MM.1S (cell line): ENCODE results near the gene HIVEP2.

Source experiments
- DNase-seq: peaks from one replicate; pipeline ENCODE4 v3.0.0-alpha.2; 2015
- H2AFZ ChIP-seq: fragments of 300-600 bp; sonication (generic); 2 replicates; pipeline ENCODE4 v1.6.0; 2016; ENCODE audit warnings: antibody characterized with exemption, low read length
- H3F3A ChIP-seq: fragments of 300-600 bp; sonication (generic); 2 replicates; pipeline ENCODE4 v1.6.1; 2016; ENCODE audit warnings: mild to moderate bottlenecking, antibody characterized with exemption, low read length, moderate library complexity, mixed read lengths; ENCODE audit not compliant: insufficient read depth
- H3K27ac ChIP-seq: fragments of 300-600 bp; sonication (generic); 2 replicates; pipeline ENCODE4 v1.5.1; 2016; ENCODE audit warnings: mild to moderate bottlenecking, low read length
- H3K27me3 ChIP-seq: fragments of 300-600 bp; sonication (generic); replicated peaks from 2 replicates; pipeline ENCODE4 v1.6.0; 2016; ENCODE audit warnings: low read length; ENCODE audit not compliant: insufficient read depth
- H3K36me3 ChIP-seq: fragments of 300-600 bp; sonication (generic); replicated peaks from 2 replicates; pipeline ENCODE4 v1.6.1; 2016; ENCODE audit warnings: mild to moderate bottlenecking, low read length, mixed read lengths; ENCODE audit not compliant: insufficient read depth
- H3K4me1 ChIP-seq: fragments of 300-600 bp; sonication (generic); 2 replicates; pipeline ENCODE4 v1.6.1; 2016; ENCODE audit warnings: low read length, mixed read lengths
- H3K4me2 ChIP-seq: fragments of 300-600 bp; sonication (generic); 2 replicates; pipeline ENCODE4 v1.6.0; 2016; ENCODE audit warnings: low read depth, low read length
- H3K4me3 ChIP-seq: fragments of 300-600 bp; sonication (generic); 2 replicates; pipeline ENCODE4 v1.5.1; 2016; ENCODE audit warnings: low read length, mixed read lengths
- H3K79me2 ChIP-seq: fragments of 300-600 bp; sonication (generic); 2 replicates; pipeline ENCODE4 v1.6.1; 2016; ENCODE audit warnings: mixed run types, low read length, mixed read lengths
- H3K9ac ChIP-seq: fragments of 300-600 bp; sonication (generic); 2 replicates; pipeline ENCODE4 v1.6.1; 2016; ENCODE audit warnings: low read length, mixed read lengths
- H3K9me2 ChIP-seq: fragments of 300-600 bp; sonication (generic); replicated peaks from 2 replicates; pipeline ENCODE4 v1.6.1; 2016; ENCODE audit warnings: mild to moderate bottlenecking, low read length, mixed read lengths; ENCODE audit not compliant: insufficient read depth
- H3K9me3 ChIP-seq: fragments of 300-600 bp; sonication (generic); replicated peaks from 2 replicates; pipeline ENCODE4 v1.6.1; 2016; ENCODE audit warnings: mild to moderate bottlenecking, low read length, mixed read lengths; ENCODE audit not compliant: insufficient read depth
- H4K20me1 ChIP-seq: fragments of 300-600 bp; sonication (generic); 2 replicates; pipeline ENCODE4 v1.6.1; 2016; ENCODE audit warnings: mild to moderate bottlenecking, low read length, moderate library complexity, mixed read lengths; ENCODE audit not compliant: insufficient read depth
- CTCF ChIP-seq: fragments of 300-600 bp; sonication (generic); IDR thresholded peaks from 2 replicates; pipeline ENCODE4 v1.5.1; 2016; ENCODE audit warnings: antibody characterized with exemption, low read length, mixed read lengths
- EZH2 ChIP-seq: fragments of 300-600 bp; sonication (generic); optimal IDR thresholded peaks from 2 replicates; pipeline ENCODE3; 2017; ENCODE audit warnings: low read depth, mild to moderate bottlenecking, antibody characterized with exemption, low read length, mixed read lengths
- EZH2phosphoT487 ChIP-seq: fragments of 300-600 bp; sonication (generic); IDR thresholded peaks from 2 replicates; pipeline ENCODE4 v1.6.1; 2018; ENCODE audit warnings: antibody characterized with exemption, low read length

Gene HIVEP2

GRCh38 chr6:142902636-142903053 is 42.3 kb downstream of the HIVEP2 start:
- Histone ChIP-seq H3K79me2 (no peaks in the 10 kb centered on the region), H3K9me2 (no peaks in the 10 kb centered on the region), H3K27me3 (no peaks in the 10 kb centered on the region), H3K36me3 (no peaks in the 10 kb centered on the region), H3F3A (no peaks in the 10 kb centered on the region; the same call in 1 of the 2 replicates), H3K4me2 (no peak overlapping the region), H3K4me1 (no peaks in the 10 kb centered on the region), H3K9ac (no peak overlapping the region), H4K20me1 (no peaks in the 10 kb centered on the region), H3K27ac (no peak overlapping the region), H3K9me3 (no peaks in the 10 kb centered on the region), H2AFZ (no peak overlapping the region), H3K4me3 (no peak overlapping the region)
- DNase-seq: no peak
- no peak for TF ChIP-seq EZH2phosphoT487
- TF ChIP-seq CTCF: no peak
- no peak for TF ChIP-seq EZH2

- no peak overlapping the region for H3K27ac ChIP-seq
- no peaks in the 10 kb centered on the region for H3K79me2 ChIP-seq
- H3K36me3 ChIP-seq: no peaks in the 10 kb centered on the region
- no peak overlapping the region for H2AFZ ChIP-seq
- no peaks in the 10 kb centered on the region for H3K9me3 ChIP-seq
- H4K20me1 ChIP-seq: no peaks in the 10 kb centered on the region
- TF ChIP-seq EZH2phosphoT487: no peak
- TF ChIP-seq CTCF: no peak
- no peak for TF ChIP-seq EZH2
- H3K27me3 ChIP-seq: no peaks in the 10 kb centered on the region
- no peak for DNase-seq
- H3K9me2 ChIP-seq: no peaks in the 10 kb centered on the region
- H3K4me2 ChIP-seq: no peak overlapping the region
- no peaks in the 10 kb centered on the region for H3F3A ChIP-seq
- H3K9ac ChIP-seq: no peak overlapping the region
- no peak overlapping the region for H3K4me3 ChIP-seq
- H3K4me1 ChIP-seq: no peaks in the 10 kb centered on the region
Measured at GRCh38 chr6:142901611-142902010, 43.4 kb downstream of the HIVEP2 start.

- H3K4me3 ChIP-seq: no peak overlapping the region
- no peak for DNase-seq
- no peak overlapping the region for H2AFZ ChIP-seq
- H3K4me1 ChIP-seq: no peaks in the 10 kb centered on the region
- H3K79me2 ChIP-seq: no peaks in the 10 kb centered on the region
- no peaks in the 10 kb centered on the region for H3K9me2 ChIP-seq
- H3K27ac ChIP-seq: no peak overlapping the region
- H3F3A ChIP-seq: no peaks in the 10 kb centered on the region
- no peaks in the 10 kb centered on the region for H3K27me3 ChIP-seq
- TF ChIP-seq CTCF (no peak), EZH2phosphoT487 (no peak), EZH2 (no peak)
- H3K4me2 ChIP-seq: no peak overlapping the region
- no peaks in the 10 kb centered on the region for H3K36me3 ChIP-seq
- H3K9me3 ChIP-seq: no peaks in the 10 kb centered on the region
- H3K9ac ChIP-seq: no peak overlapping the region
- no peaks in the 10 kb centered on the region for H4K20me1 ChIP-seq
Measured at GRCh38 chr6:142900227-142900971, 44.6 kb downstream of the HIVEP2 start.
